SU-DHL-6 (cell line): ENCODE data around the gene ABCD3.

Source experiments
- H2AFZ ChIP-seq: fragments of 200-600 bp; sonication (generic); 2 replicates; pipeline ENCODE4 v1.6.1; 2014; ENCODE audit warnings: low read depth, mild to moderate bottlenecking, moderate library complexity, mixed read lengths, antibody characterized with exemption, low read length; ENCODE audit not compliant: severe bottlenecking
- H3F3A ChIP-seq: fragments of 200-600 bp; shearing (Covaris generic); 2 replicates; pipeline ENCODE4 v1.6.0; 2016; ENCODE audit warnings: antibody characterized with exemption, mild to moderate bottlenecking; ENCODE audit not compliant: insufficient read depth
- H3K27ac ChIP-seq: fragments of 200-600 bp; sonication (generic); 2 replicates; pipeline ENCODE4 v1.5.1; 2016; ENCODE audit warnings: low read depth, mild to moderate bottlenecking, low read length, moderate library complexity, mixed read lengths
- H3K27me3 ChIP-seq: fragments of 200-600 bp; sonication (generic), shearing (Covaris generic); 2 replicates; pipeline ENCODE4 v1.6.0; 2014; ENCODE audit warnings: mild to moderate bottlenecking, low read length
- H3K36me3 ChIP-seq: fragments of 200-600 bp; sonication (generic); 2 replicates; pipeline ENCODE4 v1.6.1; 2014; ENCODE audit warnings: mild to moderate bottlenecking, low read length, mixed read lengths
- H3K4me2 ChIP-seq: fragments of 300-600, 200-600 bp; shearing (Covaris generic), sonication (generic); 2 replicates; pipeline ENCODE4 v1.6.0; 2014; ENCODE audit warnings: low read length, low read depth, mild to moderate bottlenecking; ENCODE audit not compliant: poor library complexity, severe bottlenecking
- H3K4me3 ChIP-seq: fragments of 200-600 bp; sonication (generic); 2 replicates; pipeline ENCODE4 v1.5.1; 2014; ENCODE audit warnings: antibody characterized with exemption, low read length, mild to moderate bottlenecking, mixed read lengths; ENCODE audit not compliant: insufficient read depth, poor library complexity, severe bottlenecking
- H3K79me2 ChIP-seq: fragments of 200-600 bp; sonication (generic); 2 replicates; pipeline ENCODE4 v1.6.1; 2014; ENCODE audit warnings: mild to moderate bottlenecking, low read length, moderate library complexity; ENCODE audit not compliant: insufficient read depth
- H3K9ac ChIP-seq: fragments of 200-600 bp; sonication (generic); 2 replicates; pipeline ENCODE4 v1.7.0; 2014; ENCODE audit warnings: mild to moderate bottlenecking, low read length
- H3K9me2 ChIP-seq: fragments of 200-600 bp; sonication (generic); replicated peaks from 2 replicates; pipeline ENCODE4 v1.6.1; 2014; ENCODE audit warnings: low read length; ENCODE audit not compliant: insufficient read depth
- H3K9me3 ChIP-seq: fragments of 200-600 bp; sonication (generic); 2 replicates; pipeline ENCODE4 v1.6.1; 2014; ENCODE audit warnings: low read length, mixed read lengths; ENCODE audit not compliant: insufficient read depth
- H4K20me1 ChIP-seq: fragments of 200-600 bp; sonication (generic); 2 replicates; pipeline ENCODE4 v1.6.1; 2014; ENCODE audit warnings: low read depth, mild to moderate bottlenecking, antibody characterized with exemption, low read length, moderate library complexity, mixed read lengths
- CTCF ChIP-seq: fragments of 200-600 bp; sonication (generic); IDR thresholded peaks from one replicate; pipeline ENCODE4 v1.5.1; 2017; ENCODE audit warnings: antibody characterized with exemption, mild to moderate bottlenecking, low read length, moderate library complexity; ENCODE audit not compliant: insufficient read depth, poor library complexity, severe bottlenecking
- EZH2phosphoT487 ChIP-seq: fragments of 200-600 bp; sonication (generic), shearing (Covaris generic); conservative IDR thresholded peaks from 2 replicates; pipeline ENCODE4 v1.6.1; 2018; ENCODE audit warnings: mild to moderate bottlenecking, antibody characterized with exemption, low read length, moderate library complexity, mixed read lengths

Gene ABCD3

GRCh38 chr1:94554580-94554979, 136.4 kb downstream of the ABCD3 start:
- H3K36me3 ChIP-seq: no peaks in the 10 kb centered on the region
- no peaks in the 10 kb centered on the region for H3F3A ChIP-seq
- TF ChIP-seq CTCF (no peak), EZH2phosphoT487 (no peak)
- no peak overlapping the region for H3K4me2 ChIP-seq
- H3K27me3 ChIP-seq: no peaks in the 10 kb centered on the region
- H3K79me2 ChIP-seq: no peaks in the 10 kb centered on the region
- no peak overlapping the region for H3K9ac ChIP-seq
- no peaks in the 10 kb centered on the region for H3K9me2 ChIP-seq
- H3K27ac ChIP-seq: no peak overlapping the region
- no peak overlapping the region for H3K4me3 ChIP-seq
- H4K20me1 ChIP-seq: no peaks in the 10 kb centered on the region
- no peak overlapping the region for H2AFZ ChIP-seq
- H3K9me3 ChIP-seq: no peaks in the 10 kb centered on the region

- Histone ChIP-seq H4K20me1 (no peaks in the 10 kb centered on the region), H3F3A (no peaks in the 10 kb centered on the region), H3K4me2 (no peak overlapping the region), H3K9ac (no peak overlapping the region), H3K27ac (no peak overlapping the region), H3K4me3 (no peak overlapping the region), H2AFZ (no peak overlapping the region), H3K36me3 (no peaks in the 10 kb centered on the region), H3K9me3 (no peaks in the 10 kb centered on the region), H3K79me2 (no peaks in the 10 kb centered on the region), H3K27me3 (no peaks in the 10 kb centered on the region), H3K9me2 (no peaks in the 10 kb centered on the region)
- TF ChIP-seq EZH2phosphoT487: no peak
- TF ChIP-seq CTCF: no peak
These were observed 136.9 kb downstream of the ABCD3 start for GRCh38 chr1:94555091-94555490.

- H3K9ac ChIP-seq: no peak overlapping the region
- no peaks in the 10 kb centered on the region for H3K9me2 ChIP-seq
- no peak overlapping the region for H3K4me3 ChIP-seq
- no peaks in the 10 kb centered on the region for H3F3A ChIP-seq
- no peaks in the 10 kb centered on the region for H4K20me1 ChIP-seq
- no peaks in the 10 kb centered on the region for H3K79me2 ChIP-seq
- H2AFZ ChIP-seq: no peak overlapping the region
- no peak overlapping the region for H3K27ac ChIP-seq
- no peak for TF ChIP-seq CTCF
- no peak for TF ChIP-seq EZH2phosphoT487
- H3K27me3 ChIP-seq: no peaks in the 10 kb centered on the region
- H3K4me2 ChIP-seq: no peak overlapping the region
- no peaks in the 10 kb centered on the region for H3K36me3 ChIP-seq
- H3K9me3 ChIP-seq: no peaks in the 10 kb centered on the region
These were observed 141.7 kb downstream of the ABCD3 start for GRCh38 chr1:94559921-94560320.

GRCh38 chr1:94560333-94560732, 142.1 kb downstream of the ABCD3 start:
- Histone ChIP-seq H3K9me3 (no peaks in the 10 kb centered on the region), H3K4me3 (no peak overlapping the region), H3K9me2 (no peaks in the 10 kb centered on the region), H3K27ac (no peak overlapping the region), H3F3A (no peaks in the 10 kb centered on the region), H3K79me2 (no peaks in the 10 kb centered on the region), H3K27me3 (no peaks in the 10 kb centered on the region), H4K20me1 (no peaks in the 10 kb centered on the region), H3K4me2 (no peak overlapping the region), H3K36me3 (no peaks in the 10 kb centered on the region), H3K9ac (no peak overlapping the region), H2AFZ (no peak overlapping the region)
- no peak for TF ChIP-seq EZH2phosphoT487
- no peak for TF ChIP-seq CTCF
